ENCODE measurements around the gene COL6A2. TPM values are rescaled to one million over a fixed set of nuclear protein-coding genes. Genes with fewer than 3 reads are reported as not detected.
"Not testable (repeated sequence)": the region's sequence is repeated elsewhere in the genome, so short reads cannot be mapped to it uniquely, and the experiment has no call there.

COL6A2 gene
- total and polyA plus RNA-seq, 2 of the 4 experiments (the other 2 are of a cell fraction) = 208 to 1,065 TPM

- peaks cover 10% of the 10 kb centered on the region for H3K9me3 ChIP-seq (ENCODE audit: control insufficient read depth, insufficient read depth, low read length)
- in situ Hi-C loops (cut with MboI; ENCODE audit: low sequenced_read_pairs) (no loop called here), intact Hi-C loops (cut with micrococcal nuclease) (loop anchor here (1.0 kb wide), 1 partner anchor 31 kb away; no protein-coding TSS in a partner anchor), dilution Hi-C loops (cut with HindIII; ENCODE audit: low sequenced_read_pairs, unreplicated experiment) (no loop called here)
- no peak overlapping the region for H2AK9ac ChIP-seq (replicated peaks; ENCODE audit: low read depth, low read length, poor library complexity)
- DNase-seq (no peak), ATAC-seq (ENCODE audit: low read depth) (no peak)
- ChIA-PET CTCF (no interaction called here), POLR2A (ENCODE audit: unreplicated experiment) (interaction anchor here (1.0 kb wide), 1 partner anchor 76 kb away, joined by 3 read pairs; no protein-coding TSS in a partner anchor)
- H2BK20ac ChIP-seq (ENCODE audit: low read depth, low read length) = no peak overlapping the region
- no peak overlapping the region for H3K9ac ChIP-seq (ENCODE audit: low read depth, low read length)
- H3K56ac ChIP-seq (ENCODE audit: extremely low read depth, insufficient read depth, low read length) = no peak overlapping the region
- no peak overlapping the region for H3K14ac ChIP-seq (replicated peaks; ENCODE audit: low read depth, low read length)
- no peak overlapping the region for H3K4me2 ChIP-seq (ENCODE audit: low read depth, low read length)
- H2AFZ ChIP-seq (replicated peaks; ENCODE audit: low read length, poor library complexity) = no peak overlapping the region
- H3K18ac ChIP-seq (ENCODE audit: low read depth, low read length) = no peak overlapping the region
- H3K4me3 ChIP-seq (ENCODE audit: insufficient read depth, low read depth, low read length) = no peak overlapping the region
- H3K27ac ChIP-seq (ENCODE audit: insufficient read depth, low read length) = no peak overlapping the region
- no peak overlapping the region for H2BK5ac ChIP-seq (ENCODE audit: low read depth, low read length, poor library complexity, severe bottlenecking)
- no peak overlapping the region for H2BK120ac ChIP-seq (ENCODE audit: low read depth, low read length)
- H3K9me1 ChIP-seq (ENCODE audit: insufficient read depth, low read length) = peaks cover 8% of the 10 kb centered on the region
- no peak overlapping the region for H4K91ac ChIP-seq (ENCODE audit: insufficient read depth, low read depth, low read length)
- H2BK15ac ChIP-seq (ENCODE audit: low read depth, low read length) = no peak overlapping the region
- H3K79me1 ChIP-seq (ENCODE audit: low read depth in 1 of 2, low read length in 2 of 2) = peaks cover 0 to 40% of the 10 kb centered on the region in 2 experiments; a peak in 3 of 4 replicates
- H4K5ac ChIP-seq (ENCODE audit: low read depth, low read length) = no peak overlapping the region
- no peak overlapping the region for H2AK5ac ChIP-seq (ENCODE audit: low read depth, low read length)
- H3K36me3 ChIP-seq (ENCODE audit: control insufficient read depth, insufficient read depth, low read length) = peaks cover 29% of the 10 kb centered on the region
- no peak overlapping the region for H4K8ac ChIP-seq (ENCODE audit: low read depth in 2 of 2, low read length in 2 of 2)
- no TSS peak for BruUV-seq (replicated peaks)
- H3K4ac ChIP-seq (ENCODE audit: low read depth, low read length) = no peak overlapping the region
- peaks cover 87% of the 10 kb centered on the region for H4K20me1 ChIP-seq (ENCODE audit: insufficient read depth, low read length)
- H3K27me3 ChIP-seq (ENCODE audit: control insufficient read depth, insufficient read depth, low read length) = no peaks in the 10 kb centered on the region
- TF ChIP-seq SMC3 (IDR thresholded peaks at IDR 0.05; ENCODE audit: low read depth, low read length) = no peak
- no peak for TF ChIP-seq MAZ (IDR thresholded peaks at IDR 0.05; ENCODE audit: borderline replicate concordance, low read depth, low read length)
- no peak for TF ChIP-seq ELK1 (IDR thresholded peaks at IDR 0.05; ENCODE audit: borderline replicate concordance, low read depth, low read length)
- TF ChIP-seq MAFK (IDR thresholded peaks at IDR 0.05; ENCODE audit: low read depth, low read length) = no peak
- TF ChIP-seq RFX5 (IDR thresholded peaks at IDR 0.05; ENCODE audit: low read depth, low read length) = no peak
- TF ChIP-seq CEBPB (IDR thresholded peaks at IDR 0.05; ENCODE audit: low read depth, low read length) = no peak
- H3K4me1 ChIP-seq (ENCODE audit: control insufficient read depth, insufficient read depth, low read length) = peaks cover 5% of the 10 kb centered on the region
- no peak overlapping the region for H3K23ac ChIP-seq (ENCODE audit: low read depth, low read length)
Measured at GRCh38 chr21:46104104-46104503, 6.2 kb downstream of the COL6A2 start.

- DNase-seq; H3K27me3 ChIP-seq (ENCODE audit: control insufficient read depth, insufficient read depth, low read length); H4K5ac ChIP-seq (ENCODE audit: low read depth, low read length); H3K27ac ChIP-seq (ENCODE audit: insufficient read depth, low read length); CTCF ChIA-PET; H2AK5ac ChIP-seq (ENCODE audit: low read depth, low read length); H3K4me1 ChIP-seq (ENCODE audit: control insufficient read depth, insufficient read depth, low read length); in situ Hi-C loops (cut with MboI; ENCODE audit: low sequenced_read_pairs); H3K18ac ChIP-seq (ENCODE audit: low read depth, low read length); H3K14ac ChIP-seq (replicated peaks; ENCODE audit: low read depth, low read length); H2AFZ ChIP-seq (replicated peaks; ENCODE audit: low read length, poor library complexity); H3K4ac ChIP-seq (ENCODE audit: low read depth, low read length); ATAC-seq (ENCODE audit: low read depth); intact Hi-C loops (cut with micrococcal nuclease); H3K9ac ChIP-seq (ENCODE audit: low read depth, low read length); H3K4me2 ChIP-seq (ENCODE audit: low read depth, low read length); H2BK20ac ChIP-seq (ENCODE audit: low read depth, low read length); H2BK5ac ChIP-seq (ENCODE audit: low read depth, low read length, poor library complexity, severe bottlenecking); H3K9me3 ChIP-seq (ENCODE audit: control insufficient read depth, insufficient read depth, low read length); dilution Hi-C loops (cut with HindIII; ENCODE audit: low sequenced_read_pairs, unreplicated experiment); H4K91ac ChIP-seq (ENCODE audit: insufficient read depth, low read depth, low read length); H3K4me3 ChIP-seq (ENCODE audit: insufficient read depth, low read depth, low read length); H2BK15ac ChIP-seq (ENCODE audit: low read depth, low read length); H2BK120ac ChIP-seq (ENCODE audit: low read depth, low read length); BruUV-seq (replicated peaks); H3K56ac ChIP-seq (ENCODE audit: extremely low read depth, insufficient read depth, low read length); H3K9me1 ChIP-seq (ENCODE audit: insufficient read depth, low read length); POLR2A ChIA-PET (ENCODE audit: unreplicated experiment); H2AK9ac ChIP-seq (replicated peaks; ENCODE audit: low read depth, low read length, poor library complexity); H4K8ac ChIP-seq (ENCODE audit: low read depth in 2 of 2, low read length in 2 of 2); H3K23ac ChIP-seq (ENCODE audit: low read depth, low read length): not testable (repeated sequence)
- Histone ChIP-seq H3K36me3 (ENCODE audit: control insufficient read depth, insufficient read depth, low read length) (peaks cover 47% of the 10 kb centered on the region), H3K79me1 (ENCODE audit: low read depth in 1 of 2, low read length in 2 of 2) (peaks cover 6 to 46% of the 10 kb centered on the region in 2 experiments), H4K20me1 (ENCODE audit: insufficient read depth, low read length) (peaks cover 93% of the 10 kb centered on the region)
- 100% methylated on average over 1 of the region's 2 CpGs; no CpG with 5 or more reads in 1 of the 2 experiments for WGBS, 2 experiments (ENCODE audit: extremely low coverage in 2 of 2, insufficient read length in 1 of 2)
Measured at GRCh38 chr21:46107376-46107775, 9.5 kb downstream of the COL6A2 start.
